AG09309 (cell line): ENCODE results near the gene CCL28.

Source experiments
- DNase-seq: peaks from one replicate; pipeline ENCODE4 v3.0.0-alpha.2; 2010; ENCODE audit warnings: low read depth
- H3K4me3 ChIP-seq: 2 replicates; pipeline ENCODE4 v1.5.1; 2011; ENCODE audit warnings: mild to moderate bottlenecking, low read depth, low read length, moderate library complexity; ENCODE audit not compliant: control insufficient read depth
- CTCF ChIP-seq: IDR thresholded peaks from 2 replicates; pipeline ENCODE4 v1.5.1; 2011; ENCODE audit warnings: mild to moderate bottlenecking, low read depth, low read length, inconsistent platforms; ENCODE audit not compliant: insufficient read depth, control insufficient read depth; ENCODE audit errors: missing control alignments

The CCL28 gene

GRCh38 chr5:43352131-43352530, 60.1 kb downstream of the CCL28 start:
- TF ChIP-seq CTCF, result no peak
- no peak for DNase-seq
- no peak overlapping the region for H3K4me3 ChIP-seq

GRCh38 chr5:43348861-43349363, 63.3 kb downstream of the CCL28 start:
- no peak for TF ChIP-seq CTCF
- no peak overlapping the region for H3K4me3 ChIP-seq
- no peak for DNase-seq

- no peak for TF ChIP-seq CTCF
- no peak overlapping the region for H3K4me3 ChIP-seq
- DNase-seq, result no peak
Measured at GRCh38 chr5:43348207-43348606, 64.0 kb downstream of the CCL28 start.

- DNase-seq, result no peak
- no peak for TF ChIP-seq CTCF
- no peak overlapping the region for H3K4me3 ChIP-seq
Measured at GRCh38 chr5:43338862-43339261, 73.3 kb downstream of the CCL28 start.

GRCh38 chr5:43336159-43336558, 76.0 kb downstream of the CCL28 start:
- H3K4me3 ChIP-seq, result no peak overlapping the region
- TF ChIP-seq CTCF, result no peak
- no peak for DNase-seq

GRCh38 chr5:43335681-43336080, 76.5 kb downstream of the CCL28 start:
- H3K4me3 ChIP-seq, result no peak overlapping the region
- TF ChIP-seq CTCF, result no peak
- no peak for DNase-seq

- no peak for TF ChIP-seq CTCF
Measured at GRCh38 chr5:43332401-43332800, 79.8 kb downstream of the CCL28 start.

More at GRCh38 chr5:43332401-43332800, 79.8 kb downstream of the CCL28 start:
- H3K4me3 ChIP-seq, result no peak overlapping the region
- no peak for DNase-seq
